Loucy (cell line): Measurements from ENCODE around the gene DUS4L.

Experiments
- CTCF ChIP-seq: fragments of 200-600 bp; sonication (generic); conservative IDR thresholded peaks from 2 replicates; pipeline ENCODE4 v1.5.1; 2014; ENCODE audit warnings: mild to moderate bottlenecking, antibody characterized with exemption, low read length
- EZH2phosphoT487 ChIP-seq: fragments of 200-600 bp; IDR thresholded peaks from 2 replicates; pipeline ENCODE4 v1.6.1; 2018; ENCODE audit warnings: antibody characterized with exemption, mild to moderate bottlenecking, moderate library complexity, borderline replicate concordance

GRCh38 chr7:107593025-107593410 is 29.2 kb downstream of the DUS4L start:
- no peak for TF ChIP-seq CTCF
- TF ChIP-seq EZH2phosphoT487 = no peak
